Neural cell (in vitro differentiated cells): ENCODE results near the gene PKN1.

ENCODE experiments used
- CTCF ChIP-seq: fragments of 450-650 bp; IDR thresholded peaks from 2 replicates; pipeline ENCODE4 v1.5.1; 2014; ENCODE audit warnings: antibody characterized with exemption, mild to moderate bottlenecking, moderate library complexity; ENCODE audit not compliant: poor library complexity, severe bottlenecking
- EP300 ChIP-seq: fragments of 450-650 bp; conservative IDR thresholded peaks from 2 replicates; pipeline ENCODE4 v1.6.1; 2014; ENCODE audit warnings: antibody characterized with exemption, mild to moderate bottlenecking, moderate library complexity; ENCODE audit not compliant: poor library complexity, severe bottlenecking
- TAF1 ChIP-seq: IDR thresholded peaks from 2 replicates; pipeline ENCODE4 v1.6.1; 2012; ENCODE audit warnings: low read depth

- TF ChIP-seq CTCF (no peak), TAF1 (no peak), EP300 (no peak)
These were observed 1.6 kb downstream of the PKN1 start for GRCh38 chr19:14434543-14435319.
